Endodermal cell (in vitro differentiated cells): ENCODE measurements around the gene WNT10A. TPM values are rescaled to one million over a fixed set of nuclear protein-coding genes. Genes with fewer than 3 reads are reported as not detected.

ENCODE experiments used
- DNase-seq: peaks from one replicate; pipeline ENCODE4 v3.0.0-alpha.2; 2017
- H3K27ac ChIP-seq: 2 replicates; pipeline ENCODE4 v1.5.1; 2013; ENCODE audit warnings: mild to moderate bottlenecking, low read depth, low read length, moderate library complexity
- H3K27me3 ChIP-seq: 2 replicates; pipeline ENCODE4 v1.6.1; 2013; ENCODE audit warnings: mild to moderate bottlenecking, low read length, moderate library complexity; ENCODE audit not compliant: insufficient read depth, control insufficient read depth, poor library complexity, severe bottlenecking
- H3K36me3 ChIP-seq: 2 replicates; pipeline ENCODE4 v1.7.0; 2013; ENCODE audit warnings: mild to moderate bottlenecking, low read length, moderate library complexity; ENCODE audit not compliant: control insufficient read depth, insufficient read depth
- H3K4me1 ChIP-seq: one replicate; pipeline ENCODE4 v1.7.0; 2013; ENCODE audit warnings: low read length; ENCODE audit not compliant: control insufficient read depth, insufficient read depth
- H3K4me3 ChIP-seq: 2 replicates; pipeline ENCODE4 v1.5.1; 2013; ENCODE audit warnings: mild to moderate bottlenecking, low read length, moderate library complexity
- H3K9ac ChIP-seq: 2 replicates; pipeline ENCODE4 v1.6.1; 2013; ENCODE audit warnings: mild to moderate bottlenecking, low read length, moderate library complexity; ENCODE audit not compliant: poor library complexity, severe bottlenecking; ENCODE audit errors: extremely low read depth
- H3K9me3 ChIP-seq: 2 replicates; pipeline ENCODE4 v1.6.1; 2013; ENCODE audit warnings: mild to moderate bottlenecking, low read length, moderate library complexity; ENCODE audit not compliant: control insufficient read depth
- H3K27ac Mint-ChIP-seq: 2 replicates; pipeline ENCODE4 v1.8.0; 2020; ENCODE audit warnings: mixed read lengths
- H3K27me3 Mint-ChIP-seq: 2 replicates; pipeline ENCODE4 v1.8.0; 2021; ENCODE audit warnings: mild to moderate bottlenecking, mixed read lengths; ENCODE audit not compliant: insufficient read depth
- H3K36me3 Mint-ChIP-seq: 2 replicates; pipeline ENCODE4 v1.8.0; 2020; ENCODE audit warnings: low read depth, mixed read lengths
- H3K4me1 Mint-ChIP-seq: 2 replicates; pipeline ENCODE4 v1.8.0; 2020; ENCODE audit warnings: mixed read lengths
- H3K4me3 Mint-ChIP-seq: 2 replicates; pipeline ENCODE4 v1.8.0; 2020; ENCODE audit warnings: mild to moderate bottlenecking, moderate library complexity, mixed read lengths
- H3K9me3 Mint-ChIP-seq: 2 replicates; pipeline ENCODE4 v1.8.0; 2020; ENCODE audit warnings: mild to moderate bottlenecking, mixed read lengths
- WGBS, 2 experiments: methylation state at CpG; one replicate each; pipeline versions ENCODE4 v1.1.5 to v1.1.7; 2013; ENCODE audit warnings: missing lambda C conversion rate in 2 of 2, mixed read lengths in 1 of 2; ENCODE audit not compliant: insufficient coverage in 1 of 2, insufficient read length in 1 of 2; 5-methylcytosine and 5-hydroxymethylcytosine counted together
- total RNA-seq, 2 donors: library from RNA; stranded (reverse); fragmentation: NEBNext Ultra II Directional in 1 of 2; extraction: Animal tissue kit (Norgen Biotek cat#: 25700) in 1 of 2; gene quantifications; 2 replicates in 1 of 2; 3 replicates in 1 of 2; pipeline ENCODE4 v1.2.1, GENCODE V29; 2021
- TF ChIP-seq, protein P1 (sequence below): fragments of 200-600 bp; sonication (generic); conservative IDR thresholded peaks from 2 replicates; pipeline ENCODE4 v1.5.0; 2021; ENCODE audit warnings: antibody characterized with exemption, mild to moderate bottlenecking

WNT10A gene
- total RNA-seq, 2 donors from 2014 or later: not detected

- no peak overlapping the region for H3K27ac ChIP-seq
- no peak overlapping the region for H3K4me3 Mint-ChIP-seq
- H3K4me1 ChIP-seq: no peaks in the 10 kb centered on the region
- H3K27ac Mint-ChIP-seq: no peak overlapping the region
- H3K36me3 Mint-ChIP-seq: no peaks in the 10 kb centered on the region
- no peaks in the 10 kb centered on the region for H3K4me1 Mint-ChIP-seq
- no peaks in the 10 kb centered on the region for H3K9me3 Mint-ChIP-seq
- DNase-seq: no peak
- no peaks in the 10 kb centered on the region for H3K36me3 ChIP-seq
- peaks cover 97% of the 10 kb centered on the region for H3K27me3 ChIP-seq
- no peak overlapping the region for H3K4me3 ChIP-seq
- H3K9me3 ChIP-seq: no peaks in the 10 kb centered on the region
- peaks cover 97% of the 10 kb centered on the region for H3K27me3 Mint-ChIP-seq
- WGBS, 2 experiments: 90 to 97% methylated on average over 15 to 23 of the region's 23 CpGs
- TF ChIP-seq, protein P1, sequence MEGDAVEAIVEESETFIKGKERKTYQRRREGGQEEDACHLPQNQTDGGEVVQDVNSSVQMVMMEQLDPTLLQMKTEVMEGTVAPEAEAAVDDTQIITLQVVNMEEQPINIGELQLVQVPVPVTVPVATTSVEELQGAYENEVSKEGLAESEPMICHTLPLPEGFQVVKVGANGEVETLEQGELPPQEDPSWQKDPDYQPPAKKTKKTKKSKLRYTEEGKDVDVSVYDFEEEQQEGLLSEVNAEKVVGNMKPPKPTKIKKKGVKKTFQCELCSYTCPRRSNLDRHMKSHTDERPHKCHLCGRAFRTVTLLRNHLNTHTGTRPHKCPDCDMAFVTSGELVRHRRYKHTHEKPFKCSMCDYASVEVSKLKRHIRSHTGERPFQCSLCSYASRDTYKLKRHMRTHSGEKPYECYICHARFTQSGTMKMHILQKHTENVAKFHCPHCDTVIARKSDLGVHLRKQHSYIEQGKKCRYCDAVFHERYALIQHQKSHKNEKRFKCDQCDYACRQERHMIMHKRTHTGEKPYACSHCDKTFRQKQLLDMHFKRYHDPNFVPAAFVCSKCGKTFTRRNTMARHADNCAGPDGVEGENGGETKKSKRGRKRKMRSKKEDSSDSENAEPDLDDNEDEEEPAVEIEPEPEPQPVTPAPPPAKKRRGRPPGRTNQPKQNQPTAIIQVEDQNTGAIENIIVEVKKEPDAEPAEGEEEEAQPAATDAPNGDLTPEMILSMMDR: no peak
- no peak overlapping the region for H3K9ac ChIP-seq
Observed at GRCh38 chr2:218889937-218890336, 9.3 kb downstream of the WNT10A start.

DNA sequence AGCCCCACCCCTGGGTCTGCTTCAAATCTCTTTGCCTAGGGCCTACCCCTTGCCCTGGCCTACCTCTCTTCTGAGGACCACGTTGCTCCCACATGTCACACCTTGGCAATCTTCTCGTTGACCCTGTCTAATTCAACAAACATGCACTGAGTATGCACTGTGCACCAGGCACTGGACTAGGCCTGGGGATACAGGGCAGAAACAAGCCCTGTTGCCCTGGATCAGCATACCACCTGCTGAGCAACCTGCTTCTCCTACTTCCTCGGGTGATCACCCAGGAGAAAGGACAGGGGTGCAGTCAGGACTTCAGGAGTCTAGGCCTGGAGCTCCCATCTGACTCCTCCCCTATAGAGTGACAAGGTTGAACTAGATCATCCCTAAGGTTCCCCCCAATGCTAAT is 9.7 kb downstream of the WNT10A start:
- H3K36me3 ChIP-seq: no peaks in the 10 kb centered on the region

DNA sequence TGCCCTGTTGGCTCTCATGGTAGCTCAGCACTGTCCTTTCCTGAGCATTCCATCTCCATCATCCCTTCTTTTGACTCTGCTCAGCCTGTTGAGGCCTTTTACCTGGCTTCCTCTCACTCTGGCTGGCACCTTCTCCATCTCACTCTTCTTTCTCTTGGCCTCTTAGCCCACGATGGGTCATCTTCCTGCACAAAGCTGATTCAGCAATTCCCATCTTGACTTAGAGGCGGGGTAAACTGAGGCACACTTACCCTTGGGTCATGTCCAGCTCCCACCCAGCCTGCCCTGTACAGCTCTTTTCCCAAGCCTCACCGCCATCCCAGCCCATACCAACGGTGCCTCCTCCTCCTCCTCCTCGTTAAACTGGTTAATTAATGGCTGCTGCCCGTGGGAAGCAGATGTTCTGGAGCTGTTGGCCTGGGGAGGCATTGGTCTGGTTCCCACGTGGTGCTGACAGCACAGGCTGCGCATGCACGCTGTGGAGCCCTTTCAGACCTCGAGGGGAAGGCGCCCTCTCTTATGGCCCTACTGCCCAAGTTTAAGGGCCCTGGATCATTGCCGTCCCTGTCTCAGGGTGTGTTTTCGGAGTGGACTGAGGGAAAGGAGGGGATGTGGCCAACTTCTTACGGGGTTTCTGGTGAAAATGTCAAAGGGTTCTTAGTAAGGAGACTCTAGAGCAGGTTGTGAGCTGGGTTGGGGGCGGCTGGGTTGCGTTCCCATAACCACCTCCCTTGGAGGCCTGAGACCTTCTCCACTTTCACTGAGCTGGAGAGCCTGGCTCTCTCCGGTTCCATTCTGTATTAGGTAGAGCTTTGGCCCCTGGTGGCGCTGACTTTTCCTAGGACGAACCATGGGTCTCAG is 10.9 kb downstream of the WNT10A start:
- Mint-ChIP-seq H3K36me3 (no peaks in the 10 kb centered on the region), H3K4me3 (no peak overlapping the region), H3K4me1 (peaks cover 5% of the 10 kb centered on the region), H3K27me3 (peaks cover 98% of the 10 kb centered on the region), H3K9me3 (no peaks in the 10 kb centered on the region), H3K27ac (no peak overlapping the region)
- Histone ChIP-seq H3K4me1 (no peaks in the 10 kb centered on the region), H3K27ac (no peak overlapping the region), H3K4me3 (no peak overlapping the region), H3K27me3 (peaks cover 98% of the 10 kb centered on the region), H3K9ac (no peak overlapping the region), H3K36me3 (no peaks in the 10 kb centered on the region), H3K9me3 (no peaks in the 10 kb centered on the region)
- TF ChIP-seq, protein P1: no peak
- 68 to 71% methylated on average over 14 to 19 of the region's 19 CpGs for WGBS, 2 experiments
- no peak for DNase-seq

More for the DNA sequence above, 9.7 kb downstream of the WNT10A start:
- WGBS, 2 experiments: 81 to 89% methylated on average over 3 of the region's 3 CpGs
- TF ChIP-seq, protein P1: no peak
- Mint-ChIP-seq H3K4me1 (no peaks in the 10 kb centered on the region), H3K36me3 (no peaks in the 10 kb centered on the region), H3K4me3 (no peak overlapping the region), H3K27ac (no peak overlapping the region), H3K27me3 (peaks cover 97% of the 10 kb centered on the region), H3K9me3 (no peaks in the 10 kb centered on the region)
- no peak overlapping the region for H3K4me3 ChIP-seq
- H3K27me3 ChIP-seq: peaks cover 97% of the 10 kb centered on the region
- H3K27ac ChIP-seq: no peak overlapping the region
- no peaks in the 10 kb centered on the region for H3K4me1 ChIP-seq
- no peak for DNase-seq
- no peaks in the 10 kb centered on the region for H3K9me3 ChIP-seq
- H3K9ac ChIP-seq: no peak overlapping the region
